ENCODE measurements around the gene PMEL. TPM values are rescaled to one million over a fixed set of nuclear protein-coding genes. Genes with fewer than 3 reads are reported as not detected.
A peak's percentile ranks its signal among the peaks of the same experiment; 100 is the strongest.

The PMEL gene
- total RNA-seq (2021; fragmentation: NEBNext Ultra II Directional; extraction: Animal tissue kit (Norgen Biotek cat#: 25700)), result 1 to 10 TPM in 1 of 6 experiments, under 1 TPM in 5; 0.47 to 1.3 (median 0.59) TPM
- long read RNA-seq, result 0 reads

- no peak for DNase-seq
- Mint-ChIP-seq H3K27me3 (ENCODE audit: insufficient read depth) (no peaks in the 10 kb centered on the region; the same call in none of the 2 replicates), H3K4me3 (peak within 1 kb of the TSS; percentile 97), H3K9me3 (no peaks in the 10 kb centered on the region), H3K36me3 (ENCODE audit: low read depth) (peaks cover 6% of the 10 kb centered on the region; the same call in 1 of the 2 replicates), H3K4me1 (ENCODE audit: low read depth) (peaks cover 41% of the 10 kb centered on the region), H3K27ac (peak within 1 kb of the TSS; percentile 91)
- no peak for TF ChIP-seq CTCF (IDR thresholded peaks at IDR 0.05)
Measured at GRCh38 chr12:55965941-55966407, at the start of gene PMEL. Gene PMEL (minus strand): TSS chr12:55966042. CDS start chr12:55966011, 31 bp downstream.

GRCh38 chr12:56014205-56014604 lies 48.4 kb upstream of the PMEL start:
- Mint-ChIP-seq H3K27ac (no peak overlapping the region), H3K36me3 (ENCODE audit: low read depth) (no peaks in the 10 kb centered on the region), H3K4me3 (no peak overlapping the region), H3K4me1 (ENCODE audit: low read depth) (0 out of 2 replicates have a peak, but pooled peaks cover under 1% of the 10 kb centered on the region), H3K9me3 (no peaks in the 10 kb centered on the region), H3K27me3 (ENCODE audit: insufficient read depth) (no peaks in the 10 kb centered on the region)
- TF ChIP-seq CTCF (IDR thresholded peaks at IDR 0.05), result no peak
- DNase-seq, result no peak

GRCh38 chr12:56013482-56013881 lies 47.6 kb upstream of the PMEL start:
- Mint-ChIP-seq H3K27me3 (ENCODE audit: insufficient read depth) (no peaks in the 10 kb centered on the region), H3K4me1 (ENCODE audit: low read depth) (0 out of 2 replicates have a peak, but pooled peaks cover 6% of the 10 kb centered on the region), H3K27ac (no peak overlapping the region), H3K4me3 (no peak overlapping the region), H3K9me3 (no peaks in the 10 kb centered on the region), H3K36me3 (ENCODE audit: low read depth) (no peaks in the 10 kb centered on the region)
- TF ChIP-seq CTCF (IDR thresholded peaks at IDR 0.05), result no peak
- no peak for DNase-seq

DNA sequence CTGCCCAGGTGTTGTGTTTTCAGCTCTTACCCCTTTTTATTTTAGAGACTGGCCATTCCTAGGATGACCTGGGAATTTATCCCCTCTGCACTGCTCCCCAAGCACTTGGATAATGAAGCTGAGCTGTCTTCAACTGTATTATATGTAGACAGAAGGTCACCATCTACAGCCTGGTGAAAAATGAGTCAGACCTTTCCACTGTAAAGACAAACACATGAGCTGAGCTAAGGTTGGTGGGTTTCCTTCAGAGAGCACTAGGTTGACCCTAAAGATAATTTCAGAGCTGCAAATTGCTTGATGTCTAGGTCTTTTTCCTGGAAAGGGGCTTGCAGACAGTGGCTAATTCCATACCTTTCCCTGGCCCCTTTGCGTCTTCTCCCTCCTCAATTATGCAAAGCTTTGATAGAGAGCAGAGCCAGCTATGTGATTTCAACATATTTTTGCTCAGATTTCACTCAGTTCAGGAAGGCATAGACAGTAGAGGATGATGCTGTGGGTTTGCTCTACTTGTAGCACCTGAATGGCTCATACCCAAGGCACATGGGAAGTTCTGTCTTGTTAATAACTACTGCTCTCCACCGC lies 45.8 kb upstream of the PMEL start:
- no peak for TF ChIP-seq CTCF (IDR thresholded peaks at IDR 0.05)
- Mint-ChIP-seq H3K27ac (no peak overlapping the region), H3K9me3 (no peaks in the 10 kb centered on the region), H3K36me3 (ENCODE audit: low read depth) (no peaks in the 10 kb centered on the region), H3K4me3 (no peak overlapping the region), H3K27me3 (ENCODE audit: insufficient read depth) (peaks cover 1% of the 10 kb centered on the region; the same call in 1 of the 2 replicates), H3K4me1 (ENCODE audit: low read depth) (peaks cover 19% of the 10 kb centered on the region)
- DNase-seq, result no peak

- DNase-seq, result no peak
- Mint-ChIP-seq H3K36me3 (ENCODE audit: low read depth) (no peaks in the 10 kb centered on the region), H3K4me1 (ENCODE audit: low read depth) (peaks cover 19% of the 10 kb centered on the region), H3K4me3 (no peak overlapping the region), H3K27ac (no peak overlapping the region), H3K27me3 (ENCODE audit: insufficient read depth) (peaks cover 1% of the 10 kb centered on the region; the same call in 1 of the 2 replicates), H3K9me3 (no peaks in the 10 kb centered on the region)
- TF ChIP-seq CTCF (IDR thresholded peaks at IDR 0.05), result no peak
Measured at GRCh38 chr12:56010111-56010570, 44.3 kb upstream of the PMEL start.
